ENCODE measurements around the gene PTPRG.
"Not testable (repeated sequence)": the region's sequence is repeated elsewhere in the genome, so short reads cannot be mapped to it uniquely, and the experiment has no call there.

The PTPRG gene

GRCh38 chr3:61561374-61562041 lies at the start of gene PTPRG:
PTPRG (plus strand) TSS chr3:61561571; CDS start chr3:61562288, 717 bp downstream.
- DNase-seq (ENCODE audit: low read depth) = no peak

GRCh38 chr3:61518590-61518989 lies 42.8 kb upstream of the PTPRG start:
- DNase-seq (ENCODE audit: low read depth) = no peak

GRCh38 chr3:61520966-61521628 lies 40.3 kb upstream of the PTPRG start:
- DNase-seq (ENCODE audit: low read depth) = no peak

- DNase-seq (ENCODE audit: low read depth) = no peak
These were observed 39.3 kb upstream of the PTPRG start for GRCh38 chr3:61522060-61522459.

- no peak for DNase-seq (ENCODE audit: low read depth)
These were observed 38.7 kb upstream of the PTPRG start for GRCh38 chr3:61522626-61523025.

- DNase-seq (ENCODE audit: low read depth) = no peak
These were observed 36.4 kb upstream of the PTPRG start for GRCh38 chr3:61524933-61525332.

- DNase-seq (ENCODE audit: low read depth) = no peak
These were observed 35.1 kb upstream of the PTPRG start for GRCh38 chr3:61526308-61526707.

GRCh38 chr3:61527011-61527410 lies 34.4 kb upstream of the PTPRG start:
- DNase-seq (ENCODE audit: low read depth) = no peak

- no peak for DNase-seq (ENCODE audit: low read depth)
These were observed 31.0 kb upstream of the PTPRG start for GRCh38 chr3:61530355-61530754.

- no peak for DNase-seq (ENCODE audit: low read depth)
These were observed 29.8 kb upstream of the PTPRG start for GRCh38 chr3:61531528-61531927.

GRCh38 chr3:61532739-61533500 lies 28.5 kb upstream of the PTPRG start:
- DNase-seq (ENCODE audit: low read depth) = no peak

- DNase-seq (ENCODE audit: low read depth) = no peak
These were observed 25.5 kb upstream of the PTPRG start for GRCh38 chr3:61535826-61536225.

- no peak for DNase-seq (ENCODE audit: low read depth)
These were observed 24.0 kb upstream of the PTPRG start for GRCh38 chr3:61537366-61537765.

GRCh38 chr3:61538486-61538885 lies 22.9 kb upstream of the PTPRG start:
- DNase-seq (ENCODE audit: low read depth) = no peak

- DNase-seq (ENCODE audit: low read depth) = no peak
These were observed 19.7 kb upstream of the PTPRG start for GRCh38 chr3:61541694-61542093.

- no peak for DNase-seq (ENCODE audit: low read depth)
These were observed 15.7 kb upstream of the PTPRG start for GRCh38 chr3:61545716-61546115.

GRCh38 chr3:61547625-61548024 lies 13.7 kb upstream of the PTPRG start:
- DNase-seq (ENCODE audit: low read depth) = no peak

GRCh38 chr3:61552704-61553103 lies 8.7 kb upstream of the PTPRG start:
- not testable (repeated sequence) for DNase-seq (ENCODE audit: low read depth)

- DNase-seq (ENCODE audit: low read depth) = no peak
These were observed 2.1 kb upstream of the PTPRG start for GRCh38 chr3:61559136-61559731.

- no peak for DNase-seq (ENCODE audit: low read depth)
These were observed 626 bp upstream of the PTPRG start for GRCh38 chr3:61560517-61561373.

GRCh38 chr3:61562042-61562720 lies 810 bp downstream of the PTPRG start:
- no peak for DNase-seq (ENCODE audit: low read depth)
